Measurements from ENCODE around the gene SPDYA.

Gene SPDYA

DNA sequence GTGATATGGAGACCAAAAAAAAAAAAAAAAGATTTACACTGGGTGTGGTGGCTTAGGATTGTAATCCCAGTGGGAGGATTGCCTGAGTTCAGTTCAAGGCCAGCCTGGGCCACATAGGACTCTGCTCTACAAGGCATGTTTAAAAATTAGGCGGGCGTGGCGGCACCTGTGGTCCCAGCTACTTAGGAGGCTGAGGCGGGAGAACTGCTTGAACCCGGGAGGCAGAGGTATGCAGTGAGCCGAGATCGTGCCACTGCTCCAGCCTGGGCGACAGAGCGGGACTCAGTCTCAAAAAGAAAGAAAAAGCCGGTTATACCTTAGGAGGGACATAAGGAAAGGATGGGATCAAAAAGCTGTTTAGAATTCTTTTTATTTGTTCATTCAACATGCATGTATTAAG lies 707 bp upstream of the SPDYA start:
- Histone ChIP-seq H3K4me3 (ENCODE audit: low read depth, low read length) (no peak overlapping the region), H3K27me3 (ENCODE audit: insufficient read depth, low read depth, severe bottlenecking) (no peaks in the 10 kb centered on the region), H3K9me3 (ENCODE audit: severe bottlenecking) (no peaks in the 10 kb centered on the region), H3K36me3 (peaks cover 13% of the 10 kb centered on the region), H3K27ac (no peak overlapping the region)
- TF ChIP-seq, protein P1, sequence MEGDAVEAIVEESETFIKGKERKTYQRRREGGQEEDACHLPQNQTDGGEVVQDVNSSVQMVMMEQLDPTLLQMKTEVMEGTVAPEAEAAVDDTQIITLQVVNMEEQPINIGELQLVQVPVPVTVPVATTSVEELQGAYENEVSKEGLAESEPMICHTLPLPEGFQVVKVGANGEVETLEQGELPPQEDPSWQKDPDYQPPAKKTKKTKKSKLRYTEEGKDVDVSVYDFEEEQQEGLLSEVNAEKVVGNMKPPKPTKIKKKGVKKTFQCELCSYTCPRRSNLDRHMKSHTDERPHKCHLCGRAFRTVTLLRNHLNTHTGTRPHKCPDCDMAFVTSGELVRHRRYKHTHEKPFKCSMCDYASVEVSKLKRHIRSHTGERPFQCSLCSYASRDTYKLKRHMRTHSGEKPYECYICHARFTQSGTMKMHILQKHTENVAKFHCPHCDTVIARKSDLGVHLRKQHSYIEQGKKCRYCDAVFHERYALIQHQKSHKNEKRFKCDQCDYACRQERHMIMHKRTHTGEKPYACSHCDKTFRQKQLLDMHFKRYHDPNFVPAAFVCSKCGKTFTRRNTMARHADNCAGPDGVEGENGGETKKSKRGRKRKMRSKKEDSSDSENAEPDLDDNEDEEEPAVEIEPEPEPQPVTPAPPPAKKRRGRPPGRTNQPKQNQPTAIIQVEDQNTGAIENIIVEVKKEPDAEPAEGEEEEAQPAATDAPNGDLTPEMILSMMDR (IDR thresholded peaks at IDR 0.05; ENCODE audit: low read depth, low read length), result no peak
- DNase-seq, result no peak

DNA sequence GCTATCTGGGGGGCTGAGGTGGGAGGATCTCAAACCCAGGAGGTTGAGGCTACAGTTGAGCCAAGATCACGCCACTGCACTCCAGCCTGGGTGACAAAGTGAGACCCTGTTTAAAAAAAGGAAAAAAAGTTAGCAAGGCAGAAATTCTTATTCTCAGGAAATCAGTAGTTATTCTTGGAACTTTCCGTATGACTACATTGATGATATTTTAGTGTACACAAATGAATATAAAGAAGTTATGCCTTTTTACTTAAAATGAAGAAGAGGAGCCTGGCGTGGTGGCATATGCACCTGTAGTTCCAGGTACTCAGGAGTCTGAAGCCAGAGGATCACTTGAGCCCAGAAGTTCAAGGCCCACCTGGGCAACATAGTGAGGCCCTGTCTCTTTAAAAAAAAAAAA lies 7.4 kb downstream of the SPDYA start:
- Histone ChIP-seq H3K36me3 (no peaks in the 10 kb centered on the region), H3K27me3 (ENCODE audit: insufficient read depth, low read depth, severe bottlenecking) (no peaks in the 10 kb centered on the region), H3K4me3 (ENCODE audit: low read depth, low read length) (no peak overlapping the region), H3K9me3 (ENCODE audit: severe bottlenecking) (no peaks in the 10 kb centered on the region), H3K27ac (no peak overlapping the region)
- TF ChIP-seq, protein P1 (IDR thresholded peaks at IDR 0.05; ENCODE audit: low read depth, low read length), result no peak
- DNase-seq, result no peak

DNA sequence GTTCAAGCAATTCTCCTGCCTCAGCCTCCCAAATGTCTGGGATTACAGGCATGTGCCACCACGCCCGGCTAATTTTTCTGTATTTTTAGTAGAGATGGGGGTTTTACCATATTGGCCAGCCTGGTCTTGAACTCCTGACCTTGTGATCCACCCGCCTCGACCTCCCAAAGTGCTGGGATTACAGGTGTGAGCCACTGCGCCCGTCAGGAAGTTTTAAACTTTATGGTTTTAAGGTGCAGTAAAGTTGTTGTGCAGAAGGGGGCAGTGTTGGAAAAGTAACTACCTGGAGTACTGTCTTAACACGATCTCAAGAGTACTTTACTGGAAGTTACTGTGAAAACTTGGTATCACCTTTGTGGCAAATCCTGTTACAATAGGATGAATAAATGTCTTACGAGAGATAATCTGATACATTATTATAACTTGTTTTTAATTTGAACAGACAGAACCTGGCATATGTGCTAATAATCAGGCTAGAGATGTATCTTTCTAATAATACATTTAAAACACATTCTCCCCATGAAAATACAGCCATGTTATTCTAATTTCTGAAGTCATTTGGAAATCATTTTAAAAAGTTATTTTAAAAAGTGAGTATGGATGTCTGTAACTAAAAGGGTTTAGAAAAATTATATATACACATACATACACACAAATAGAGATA lies 10.8 kb downstream of the SPDYA start:
- TF ChIP-seq, protein P1 (IDR thresholded peaks at IDR 0.05; ENCODE audit: low read depth, low read length), result peak; percentile 67
- Histone ChIP-seq H3K9me3 (ENCODE audit: severe bottlenecking) (no peaks in the 10 kb centered on the region), H3K27ac (no peak overlapping the region), H3K4me3 (ENCODE audit: low read depth, low read length) (no peak overlapping the region), H3K36me3 (no peaks in the 10 kb centered on the region), H3K27me3 (ENCODE audit: insufficient read depth, low read depth, severe bottlenecking) (no peaks in the 10 kb centered on the region)
- DNase-seq, result peak; percentile 62

DNA sequence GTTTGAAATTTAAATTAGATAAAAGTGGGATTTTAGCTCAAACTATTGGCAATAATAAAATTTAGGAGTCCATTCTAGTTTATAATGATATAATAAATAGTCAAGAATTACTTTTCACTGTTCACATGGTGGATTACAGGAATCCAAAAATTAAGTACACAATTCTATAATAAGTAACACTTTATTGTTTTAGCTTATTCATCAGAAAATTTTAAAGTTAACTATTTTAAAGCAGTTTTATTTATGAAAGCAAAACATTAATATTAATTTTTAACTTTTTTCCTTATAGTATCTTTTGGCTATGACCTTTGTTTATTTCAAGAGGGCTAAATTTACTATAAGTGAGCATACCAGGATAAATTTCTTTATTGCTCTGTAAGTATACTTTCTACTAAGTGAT lies 11.4 kb downstream of the SPDYA start:
- Histone ChIP-seq H3K9me3 (ENCODE audit: severe bottlenecking) (no peaks in the 10 kb centered on the region), H3K36me3 (no peaks in the 10 kb centered on the region), H3K27me3 (ENCODE audit: insufficient read depth, low read depth, severe bottlenecking) (no peaks in the 10 kb centered on the region), H3K4me3 (ENCODE audit: low read depth, low read length) (no peak overlapping the region), H3K27ac (no peak overlapping the region)
- DNase-seq, result no peak
- TF ChIP-seq, protein P1 (IDR thresholded peaks at IDR 0.05; ENCODE audit: low read depth, low read length), result no peak

DNA sequence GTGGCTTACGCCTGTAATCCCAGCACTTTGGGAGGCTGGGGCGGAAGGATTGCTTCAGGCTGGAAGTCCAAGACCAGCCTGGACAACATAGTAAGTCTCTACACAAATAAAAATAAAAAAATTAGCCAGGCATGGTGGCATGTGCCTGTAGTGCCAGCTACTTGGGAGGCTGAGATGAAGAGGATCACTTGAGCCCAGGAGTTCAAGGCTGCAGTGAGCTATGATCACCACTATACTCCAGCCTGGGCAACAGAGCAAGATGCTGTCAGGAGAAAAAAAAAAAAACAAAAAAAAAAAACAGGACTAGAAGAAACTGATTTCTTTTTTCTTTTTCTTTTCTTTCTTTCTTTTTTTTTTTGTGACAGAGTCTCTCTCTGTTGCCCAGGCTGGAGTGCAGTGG lies 13.6 kb downstream of the SPDYA start:
- Histone ChIP-seq H3K27me3 (ENCODE audit: insufficient read depth, low read depth, severe bottlenecking) (no peaks in the 10 kb centered on the region), H3K27ac (no peak overlapping the region), H3K9me3 (ENCODE audit: severe bottlenecking) (no peaks in the 10 kb centered on the region), H3K36me3 (no peaks in the 10 kb centered on the region), H3K4me3 (ENCODE audit: low read depth, low read length) (no peak overlapping the region)
- TF ChIP-seq, protein P1 (IDR thresholded peaks at IDR 0.05; ENCODE audit: low read depth, low read length), result no peak
- no peak for DNase-seq

DNA sequence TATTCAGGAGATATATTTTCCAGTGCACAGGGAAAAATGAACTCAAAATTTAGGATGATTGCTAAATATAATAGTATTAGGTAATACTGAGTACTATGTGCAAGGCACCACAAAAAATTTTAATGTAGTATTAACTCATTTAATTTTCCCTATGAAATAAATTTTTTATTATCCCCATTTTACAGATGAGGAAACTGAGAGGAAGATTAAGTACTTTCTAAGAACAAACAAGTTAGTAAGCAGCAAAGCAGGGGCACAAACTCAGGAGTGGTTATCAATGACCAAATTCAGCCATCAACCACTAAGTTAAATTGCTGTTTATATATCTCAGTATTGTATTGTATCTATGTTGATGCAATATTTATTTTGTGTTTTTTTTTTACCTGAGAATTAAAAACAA lies 14.2 kb downstream of the SPDYA start:
- TF ChIP-seq, protein P1 (IDR thresholded peaks at IDR 0.05; ENCODE audit: low read depth, low read length), result no peak

More for the DNA sequence above, 14.2 kb downstream of the SPDYA start:
- Histone ChIP-seq H3K9me3 (ENCODE audit: severe bottlenecking) (no peaks in the 10 kb centered on the region), H3K4me3 (ENCODE audit: low read depth, low read length) (no peak overlapping the region), H3K27me3 (ENCODE audit: insufficient read depth, low read depth, severe bottlenecking) (no peaks in the 10 kb centered on the region), H3K36me3 (no peaks in the 10 kb centered on the region), H3K27ac (no peak overlapping the region)
- no peak for DNase-seq

Data from WERI-Rb-1 (cell line).